ENCODE results near the gene KRTAP13-2. TPM values are rescaled to one million over a fixed set of nuclear protein-coding genes. Genes with fewer than 3 reads are reported as not detected.

The KRTAP13-2 gene
- total RNA-seq, 1 experiment from 2014 or later: not detected

GRCh38 chr21:30337276-30337744 is 34.8 kb downstream of the KRTAP13-2 start, which contains the start of gene KRTAP27-1:
TSS of gene KRTAP27-1 (minus strand) at chr21:30337694. CDS start at chr21:30337668, 26 bp downstream.
- H3K4me1 ChIP-seq (ENCODE audit: insufficient read depth, low read length): no peaks in the 10 kb centered on the region
- no peaks in the 10 kb centered on the region for H4K20me1 ChIP-seq (ENCODE audit: control insufficient read depth, insufficient read depth, insufficient read length)
- no peaks in the 10 kb centered on the region for H3K36me3 Mint-ChIP-seq (ENCODE audit: insufficient read depth in 1 of 3, low read depth in 3 of 3)
- no peak within 1 kb of the TSS for H3K56ac ChIP-seq (ENCODE audit: insufficient read length, low read depth, low read length)
- no peak within 1 kb of the TSS for H2AK5ac ChIP-seq (ENCODE audit: insufficient read length, low read length)
- no peak within 1 kb of the TSS for H3K4me2 ChIP-seq (ENCODE audit: insufficient read depth, insufficient read length, low read length)
- no peaks in the 10 kb centered on the region for H3K9me3 Mint-ChIP-seq
- H4K91ac ChIP-seq (ENCODE audit: insufficient read length, low read depth, low read length): no peak within 1 kb of the TSS
- no peaks in the 10 kb centered on the region for H3K27me3 Mint-ChIP-seq (ENCODE audit: low read depth)
- H2BK15ac ChIP-seq (ENCODE audit: low read depth, low read length): 0 out of 2 replicates have a peak within 1 kb of the TSS, but pooled peaks have one; percentile 37
- H3K27me3 ChIP-seq (ENCODE audit: insufficient read depth, low read length): no peaks in the 10 kb centered on the region; the same call in 1 of the 2 replicates
- no peak within 1 kb of the TSS for H4K8ac ChIP-seq (replicated peaks; ENCODE audit: insufficient read length, low read depth, low read length)
- no peak within 1 kb of the TSS for H4K5ac ChIP-seq (ENCODE audit: insufficient read length, low read depth, low read length)
- H2BK120ac ChIP-seq (ENCODE audit: low read depth, low read length, poor library complexity, severe bottlenecking): no peak within 1 kb of the TSS
- no peak within 1 kb of the TSS for H2AFZ ChIP-seq (ENCODE audit: low read length)
- no peak for TF ChIP-seq CTCF (conservative IDR thresholded peaks at IDR 0.05)
- H3K79me1 ChIP-seq (ENCODE audit: insufficient read depth, low read depth, low read length, poor library complexity, severe bottlenecking): no peaks in the 10 kb centered on the region
- H3K4ac ChIP-seq (ENCODE audit: low read depth, low read length): no peak within 1 kb of the TSS
- no peak within 1 kb of the TSS for H3K18ac ChIP-seq (ENCODE audit: insufficient read length, low read depth, low read length)
- H2BK5ac ChIP-seq (ENCODE audit: insufficient read length, low read length): no peak within 1 kb of the TSS
- no peak within 1 kb of the TSS for H2BK12ac ChIP-seq (ENCODE audit: insufficient read length, low read depth, low read length)
- no peak within 1 kb of the TSS for H3K23ac ChIP-seq (ENCODE audit: insufficient read length, low read depth, low read length)
- no peak for DNase-seq
- no peak within 1 kb of the TSS for H3K27ac ChIP-seq (ENCODE audit: insufficient read length, low read depth, low read length)
- H3K79me2 ChIP-seq (ENCODE audit: insufficient read depth, low read length): no peaks in the 10 kb centered on the region; the same call in 1 of the 2 replicates
- WGBS (ENCODE audit: extremely low coverage, insufficient read length, low lambda C conversion rate): no CpG with 5 or more reads among the region's 6 CpGs
- H3K4me3 Mint-ChIP-seq: no peak within 1 kb of the TSS
- no peak within 1 kb of the TSS for H3T11ph ChIP-seq (ENCODE audit: low read length)
- H3K4me1 Mint-ChIP-seq: no peaks in the 10 kb centered on the region
- no peak within 1 kb of the TSS for H3K14ac ChIP-seq (ENCODE audit: insufficient read depth, low read length)
- no peak within 1 kb of the TSS for H2BK20ac ChIP-seq (ENCODE audit: low read depth, low read length, poor library complexity, severe bottlenecking)
- H3K9me3 ChIP-seq (ENCODE audit: control insufficient read depth, low read depth, low read length): no peaks in the 10 kb centered on the region
- H3K9ac ChIP-seq (ENCODE audit: extremely low read depth, insufficient read length, low read length): no peak within 1 kb of the TSS
- H3K27ac Mint-ChIP-seq: no peak within 1 kb of the TSS
- H3K23me2 ChIP-seq (ENCODE audit: insufficient read length, low read depth, low read length, poor library complexity, severe bottlenecking): no peaks in the 10 kb centered on the region
